Kidney (tissue), 14 donors: ENCODE data around the gene ZNF581. TPM values are rescaled to one million over a fixed set of nuclear protein-coding genes. Genes with fewer than 3 reads are reported as not detected.

Source experiments
- DNase-seq, 5 donors: peaks; one replicate each; pipeline ENCODE4 v3.0.0-alpha.2; 2013 to 2020
- FAIRE-seq: peaks from 2 replicates; lab custom pipeline; 2012; peaks lifted over from hg19 to GRCh38; lab: Jason Lieb, UNC
- H3K27ac ChIP-seq, 2 donors: one replicate each; pipeline ENCODE4 v1.7.0; 2013; ENCODE audit warnings: low read depth in 2 of 2, low read length in 2 of 2, inconsistent platforms in 1 of 2
- H3K27me3 ChIP-seq: one replicate; pipeline ENCODE4 v1.7.1; 2013; ENCODE audit warnings: low read length, inconsistent platforms; ENCODE audit not compliant: control insufficient read depth, insufficient read depth
- H3K36me3 ChIP-seq, 3 donors: one replicate each; pipeline versions ENCODE4 v1.7.0 to v1.7.1; 2013; ENCODE audit warnings: low read length in 3 of 3, control low read depth in 1 of 3, inconsistent platforms in 1 of 3; ENCODE audit not compliant: insufficient read depth in 3 of 3, control insufficient read depth in 2 of 3
- H3K4me1 ChIP-seq, 3 donors: one replicate each; pipeline versions ENCODE4 v1.7.0 to v1.7.1; 2013; ENCODE audit warnings: low read length in 3 of 3, inconsistent platforms in 1 of 3, low read depth in 1 of 3; ENCODE audit not compliant: control insufficient read depth in 2 of 3, insufficient read depth in 2 of 3
- H3K4me3 ChIP-seq, 3 donors: one replicate each; pipeline versions ENCODE4 v1.7.0 to v1.8.1; 2013; ENCODE audit warnings: low read length in 3 of 3, control low read depth in 1 of 3, inconsistent platforms in 1 of 3
- H3K9ac ChIP-seq, 3 donors: one replicate each; pipeline versions ENCODE4 v1.7.0 to v1.7.1; 2013; ENCODE audit warnings: low read length in 3 of 3, control low read depth in 1 of 3, inconsistent platforms in 1 of 3
- H3K9me3 ChIP-seq, 3 donors: one replicate each; pipeline versions ENCODE4 v1.7.0 to v1.7.1; 2013; ENCODE audit warnings: low read length in 3 of 3, control low read depth in 1 of 3, inconsistent platforms in 1 of 3; ENCODE audit not compliant: control insufficient read depth in 2 of 3, insufficient read depth in 1 of 3
- CTCF ChIP-seq: IDR thresholded peaks from 3 replicates; pipeline ENCODE4 v1.5.1; 2012; ENCODE audit warnings: mild to moderate bottlenecking, moderate library complexity, borderline replicate concordance; ENCODE audit not compliant: insufficient read depth; ENCODE audit errors: extremely low read depth
- intact Hi-C: fragments of 100-400 bp; cut with DNase I; formaldehyde crosslinking; loops from one replicate; pipeline ENCODE4 v1.11.1; 2022
- polyA plus RNA-seq: library from polyadenylated mRNA; stranded (reverse); fragments of 350-450 nt; fragmentation: Illumina TruSeq; extraction: RNeasy Lipid Tissue Mini Kit (QIAGEN cat#74804); gene quantifications from one replicate; pipeline ENCODE4 v1.2.3, GENCODE V29; 2014; ENCODE audit warnings: low read depth, low replicate concordance; ENCODE audit not compliant: insufficient read depth
- total RNA-seq: library from RNA; stranded (reverse); fragmentation: NEBNext Ultra II Directional; extraction: Animal tissue kit (Norgen Biotek cat#: 25700); gene quantifications from one replicate; pipeline ENCODE4 v1.2.1, GENCODE V29; 2021
- donor health status: control.
- donor health status: control.
- donor health status: control.
- donor health status: control.
- donor health status: control.
- donor health status: DM: yes; HTN: yes; CAD: no.
- donor health status: Normal renal cell carcinoma (clear cell type).

The ZNF581 gene
- total and polyA plus RNA-seq, 2 donors from 2014 or later, result 22.0 to 23.6 TPM

DNA sequence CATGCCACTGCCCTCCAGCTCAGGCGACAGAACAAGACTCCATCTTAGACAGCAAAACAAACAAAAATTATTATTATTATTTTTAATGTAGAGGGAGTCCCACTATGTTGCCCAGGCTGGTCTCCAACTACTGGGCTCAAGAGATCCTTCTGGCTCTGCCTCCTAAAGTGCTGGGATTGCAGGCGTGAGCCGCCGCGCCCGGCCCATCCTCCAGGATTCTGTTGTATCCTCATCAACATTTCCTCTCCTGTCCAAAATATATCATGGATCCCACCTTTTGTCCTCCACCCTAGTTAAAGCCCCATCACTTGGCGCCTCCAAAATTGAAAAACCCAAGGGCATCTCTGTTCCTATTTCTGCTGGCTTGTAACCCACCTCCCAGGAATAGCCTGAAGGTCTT, 20.3 kb upstream of the ZNF581 start:
- Histone ChIP-seq H3K4me1 (peaks cover 2 to 6% (median 5%) of the 10 kb centered on the region in 3 donors), H3K27me3 (no peaks in the 10 kb centered on the region), H3K27ac (no peak overlapping the region), H3K9ac (no peak overlapping the region), H3K4me3 (no peak overlapping the region), H3K9me3 (no peaks in the 10 kb centered on the region), H3K36me3 (peaks cover 0 to 6% (median 0%) of the 10 kb centered on the region in 3 donors)
- TF ChIP-seq CTCF, result no peak
- FAIRE-seq, result no peak
- intact Hi-C loops, result no loop called here
- no peak for DNase-seq

DNA sequence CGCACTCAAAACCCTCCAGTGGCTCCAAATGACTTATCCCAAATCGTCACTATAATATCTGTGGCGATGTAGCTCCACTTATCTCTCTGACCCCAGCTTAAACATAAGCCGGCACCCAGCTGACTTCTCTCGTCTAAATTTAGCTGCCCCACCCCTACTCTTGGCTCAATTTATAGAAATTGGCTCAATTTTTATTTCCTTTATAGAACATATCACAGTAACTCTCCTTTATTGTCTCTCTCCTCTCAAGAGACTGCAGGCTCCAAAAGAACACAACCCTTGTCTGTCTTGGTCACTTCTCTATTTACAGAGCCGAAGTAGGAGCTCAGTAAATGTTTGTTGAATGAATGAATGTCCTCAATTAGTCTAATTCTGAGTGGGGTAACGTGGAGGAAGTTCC, 19.9 kb upstream of the ZNF581 start:
- Histone ChIP-seq H3K36me3 (peaks cover 0 to 6% (median 0%) of the 10 kb centered on the region in 3 donors), H3K9me3 (no peaks in the 10 kb centered on the region), H3K27me3 (no peaks in the 10 kb centered on the region), H3K9ac (no peak overlapping the region), H3K4me1 (peaks cover 2 to 6% (median 5%) of the 10 kb centered on the region in 3 donors), H3K27ac (peak overlapping the region in 1 of 2 donors; percentile 48), H3K4me3 (peak overlapping the region; percentile 45 to 79 (median 53))
- no peak for TF ChIP-seq CTCF
- intact Hi-C loops, result no loop called here
- no peak for DNase-seq
- no peak for FAIRE-seq

GRCh38 chr19:55624109-55625003, 19.1 kb upstream of the ZNF581 start, which contains the start of gene ZNF784:
Gene ZNF784, minus strand, starts transcription at chr19:55624566. Its CDS starts 5 bp downstream, at chr19:55624561.
- peak within 1 kb of the TSS; percentile 79 to 89 (median 88) for H3K4me3 ChIP-seq
- no peak for TF ChIP-seq CTCF
- H3K9ac ChIP-seq, result peak within 1 kb of the TSS in 2 of 3 donors; percentile 71 to 80
- FAIRE-seq, result no peak
- H3K9me3 ChIP-seq, result no peaks in the 10 kb centered on the region
- DNase-seq, result peak; percentile 95 to 98 (median 98)
- H3K27me3 ChIP-seq, result no peaks in the 10 kb centered on the region
- H3K27ac ChIP-seq, result peak within 1 kb of the TSS; percentile 99
- peaks cover 0 to 6% (median 0%) of the 10 kb centered on the region in 3 donors for H3K36me3 ChIP-seq
- H3K4me1 ChIP-seq, result peaks cover 2 to 6% (median 5%) of the 10 kb centered on the region in 3 donors
- intact Hi-C loops, result no loop called here
